GM12873 (cell line): ENCODE results near the gene WNT9B.

Experiments
- CTCF ChIP-seq: IDR thresholded peaks from 2 replicates; pipeline ENCODE4 v1.5.1; 2012; ENCODE audit warnings: low read depth, mild to moderate bottlenecking, moderate library complexity, low read length, control low read depth; ENCODE audit not compliant: insufficient read depth; ENCODE audit errors: missing control alignments

Gene WNT9B

GRCh38 chr17:46916623-46917022, 65.2 kb downstream of the WNT9B start:
- TF ChIP-seq CTCF: no peak

- no peak for TF ChIP-seq CTCF
Observed at GRCh38 chr17:46917041-46917440, 65.7 kb downstream of the WNT9B start.

GRCh38 chr17:46917516-46917915, 66.1 kb downstream of the WNT9B start:
- no peak for TF ChIP-seq CTCF

- TF ChIP-seq CTCF: no peak
Observed at GRCh38 chr17:46922487-46922803, 71.1 kb downstream of the WNT9B start.

- no peak for TF ChIP-seq CTCF
Observed at GRCh38 chr17:46922804-46923635, 71.6 kb downstream of the WNT9B start, which contains the start of gene GOSR2. TSS of gene GOSR2 (plus strand) at chr17:46923160. CDS start at chr17:46923193, 33 bp downstream.

GRCh38 chr17:46925185-46925868, 73.9 kb downstream of the WNT9B start:
- no peak for TF ChIP-seq CTCF

- TF ChIP-seq CTCF: no peak
Observed at GRCh38 chr17:46928467-46929261, 77.3 kb downstream of the WNT9B start.
